SU-DHL-6 (cell line): Measurements from ENCODE around the gene CYP3A7.

ENCODE experiments used
- CTCF ChIP-seq: fragments of 200-600 bp; sonication (generic); IDR thresholded peaks from one replicate; pipeline ENCODE4 v1.5.1; 2017; ENCODE audit warnings: antibody characterized with exemption, mild to moderate bottlenecking, low read length, moderate library complexity; ENCODE audit not compliant: insufficient read depth, poor library complexity, severe bottlenecking
- EZH2phosphoT487 ChIP-seq: fragments of 200-600 bp; sonication (generic), shearing (Covaris generic); conservative IDR thresholded peaks from 2 replicates; pipeline ENCODE4 v1.6.1; 2018; ENCODE audit warnings: mild to moderate bottlenecking, antibody characterized with exemption, low read length, moderate library complexity, mixed read lengths

- TF ChIP-seq CTCF (no peak), EZH2phosphoT487 (no peak)
Observed at GRCh38 chr7:99665312-99666012, 69.5 kb downstream of the CYP3A7 start.
